HepG2 (cell line): Measurements from ENCODE around the gene CDYL. TPM values are rescaled to one million over a fixed set of nuclear protein-coding genes. Genes with fewer than 3 reads are reported as not detected.

ENCODE experiments used
- HNF1B ChIP-seq: sonication (generic); formaldehyde crosslinking; IDR thresholded peaks from 2 replicates; pipeline ENCODE4 v1.5.1; 2020; ENCODE audit warnings: mild to moderate bottlenecking, moderate library complexity, missing genetic modification reagents
- JARID2 ChIP-seq: sonication (generic); formaldehyde crosslinking; IDR thresholded peaks from 2 replicates; pipeline ENCODE4 v1.8.1; 2023; ENCODE audit warnings: missing genetic modification reagents, inconsistent platforms; ENCODE audit not compliant: insufficient replicate concordance
- JDP2 ChIP-seq: sonication (generic); formaldehyde crosslinking; IDR thresholded peaks from 2 replicates; pipeline ENCODE4 v1.8.1; 2022; ENCODE audit warnings: missing genetic modification reagents, borderline replicate concordance
- KIAA2018 ChIP-seq: sonication (generic); formaldehyde crosslinking; IDR thresholded peaks from 2 replicates; pipeline ENCODE4 v1.5.0; 2020; ENCODE audit warnings: mild to moderate bottlenecking, missing genetic modification reagents, borderline replicate concordance
- KMT2A ChIP-seq: sonication (generic); formaldehyde crosslinking; IDR thresholded peaks from 2 replicates; pipeline ENCODE4 v1.4.0; 2020; ENCODE audit warnings: missing genetic modification reagents
- MXI1 ChIP-seq: IDR thresholded peaks from 3 replicates; pipeline ENCODE4 v1.6.1; 2012; ENCODE audit warnings: low read depth, low read length, inconsistent platforms, borderline replicate concordance
- RNF2 ChIP-seq: fragments of 450-650 bp; conservative IDR thresholded peaks from 2 replicates; pipeline ENCODE4 v1.6.1; 2016; ENCODE audit warnings: low read depth
- SOX6 ChIP-seq, 2 experiments: fragments of 450-650 bp in 1 of 2; sonication (generic) in 1 of 2; formaldehyde crosslinking in 1 of 2; IDR thresholded peaks; 2 replicates each; pipeline versions ENCODE4 v1.4.0 to v1.6.1; 2017 to 2020; ENCODE audit warnings: antibody characterized with exemption in 1 of 2, mild to moderate bottlenecking in 1 of 2, missing genetic modification reagents in 1 of 2
- TSC22D2 ChIP-seq: sonication (generic); formaldehyde crosslinking; IDR thresholded peaks from 2 replicates; pipeline ENCODE4 v1.5.1; 2020; ENCODE audit warnings: missing genetic modification reagents, mild to moderate bottlenecking, borderline replicate concordance
- ZNF274 ChIP-seq: sonication (generic); formaldehyde crosslinking; IDR thresholded peaks from 2 replicates; pipeline ENCODE4 v1.5.1; 2020; ENCODE audit warnings: mild to moderate bottlenecking, missing genetic modification reagents
- ZSCAN12 ChIP-seq: sonication (generic); formaldehyde crosslinking; IDR thresholded peaks from 2 replicates; pipeline ENCODE4 v1.9.0; 2021; ENCODE audit warnings: mild to moderate bottlenecking, missing genetic modification reagents
- ZSCAN31 ChIP-seq: sonication (generic); formaldehyde crosslinking; IDR thresholded peaks from 2 replicates; pipeline ENCODE4 v1.5.0; 2020; ENCODE audit warnings: low read depth, mild to moderate bottlenecking, missing genetic modification reagents
- polyA plus RNA-seq, 8 experiments: library from polyadenylated mRNA; depleted of rRNA in 3 of 8; stranded (reverse) in 7 of 8; unstranded in 1 of 8; fragments of >200 nt; fragmentation: Illumina TruSeq in 4 of 8; extraction: Trizol in 4 of 8; gene quantifications; 2 replicates each; pipeline versions ENCODE4 v1.2.1 to v1.2.3, GENCODE V29; 2011 to 2016; ENCODE audit warnings: low read depth in 4 of 8, missing spikeins in 1 of 8, mixed read lengths in 1 of 8; ENCODE audit not compliant: insufficient read depth in 1 of 8
- total RNA-seq, 5 experiments: library from RNA; depleted of rRNA; stranded (reverse); fragments of >200 nt; fragmentation: Illumina TruSeq; extraction: Trizol; gene quantifications; 2 replicates each; pipeline ENCODE4 v1.2.3, GENCODE V29; 2016; ENCODE audit warnings: low read depth in 1 of 5

The CDYL gene
- total and polyA plus RNA-seq, 2 of the 13 experiments (the other 11 are each of a cell fraction or from before 2014, with no cell fraction given) = 22.8 to 105 TPM

GRCh38 chr6:5003604-5004372, 227.6 kb downstream of the CDYL start, which contains the start of gene RPP40 (continued):
- TF ChIP-seq JARID2 (CRISPR knock-in tag) = no peak
- peak; percentile 74; the same call in 1 of the 2 replicates for TF ChIP-seq HNF1B (CRISPR knock-in tag)
- peak; percentile 37; the same call in 1 of the 2 replicates for TF ChIP-seq TSC22D2 (CRISPR knock-in tag)
- peak; percentile 92 for TF ChIP-seq MXI1
- TF ChIP-seq SOX6 (IDR thresholded peaks at IDR 0.05) = no peak
- TF ChIP-seq SOX6 (CRISPR knock-in tag; IDR thresholded peaks at IDR 0.05) = peak; percentile 74
- peak; percentile 94; the same call in 1 of the 2 replicates for TF ChIP-seq ZNF274 (CRISPR knock-in tag)
- peak; percentile 96 for TF ChIP-seq RNF2
- TF ChIP-seq KIAA2018 (CRISPR knock-in tag) = no peak
- no peak; the same call in 1 of the 2 replicates for TF ChIP-seq JDP2 (CRISPR knock-in tag)
- TF ChIP-seq KMT2A (CRISPR knock-in tag) = peak; percentile 74
- TF ChIP-seq ZSCAN31 (CRISPR knock-in tag) = peak; percentile 55; the same call in 1 of the 2 replicates
- peak; percentile 91 for TF ChIP-seq ZSCAN12 (CRISPR knock-in tag)
